ENCODE measurements around the gene STARD7. TPM values are rescaled to one million over a fixed set of nuclear protein-coding genes. Genes with fewer than 3 reads are reported as not detected.
"Not testable (repeated sequence)": the region's sequence is repeated elsewhere in the genome, so short reads cannot be mapped to it uniquely, and the experiment has no call there.

The STARD7 gene, protein sequence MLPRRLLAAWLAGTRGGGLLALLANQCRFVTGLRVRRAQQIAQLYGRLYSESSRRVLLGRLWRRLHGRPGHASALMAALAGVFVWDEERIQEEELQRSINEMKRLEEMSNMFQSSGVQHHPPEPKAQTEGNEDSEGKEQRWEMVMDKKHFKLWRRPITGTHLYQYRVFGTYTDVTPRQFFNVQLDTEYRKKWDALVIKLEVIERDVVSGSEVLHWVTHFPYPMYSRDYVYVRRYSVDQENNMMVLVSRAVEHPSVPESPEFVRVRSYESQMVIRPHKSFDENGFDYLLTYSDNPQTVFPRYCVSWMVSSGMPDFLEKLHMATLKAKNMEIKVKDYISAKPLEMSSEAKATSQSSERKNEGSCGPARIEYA
- total RNA-seq: 96.1 and 104 TPM in 2 replicates

- Histone ChIP-seq H3K36me3 (ENCODE audit: control insufficient read depth, insufficient read depth, low read length) (no peaks in the 10 kb centered on the region), H3K27me3 (ENCODE audit: control insufficient read depth, insufficient read depth, low read length) (no peaks in the 10 kb centered on the region), H3K4me3 (ENCODE audit: low read depth, low read length) (peak within 1 kb of the TSS; percentile 88)
- peak; percentile 92 for DNase-seq (ENCODE audit: low read depth)
- TF ChIP-seq, protein P1, sequence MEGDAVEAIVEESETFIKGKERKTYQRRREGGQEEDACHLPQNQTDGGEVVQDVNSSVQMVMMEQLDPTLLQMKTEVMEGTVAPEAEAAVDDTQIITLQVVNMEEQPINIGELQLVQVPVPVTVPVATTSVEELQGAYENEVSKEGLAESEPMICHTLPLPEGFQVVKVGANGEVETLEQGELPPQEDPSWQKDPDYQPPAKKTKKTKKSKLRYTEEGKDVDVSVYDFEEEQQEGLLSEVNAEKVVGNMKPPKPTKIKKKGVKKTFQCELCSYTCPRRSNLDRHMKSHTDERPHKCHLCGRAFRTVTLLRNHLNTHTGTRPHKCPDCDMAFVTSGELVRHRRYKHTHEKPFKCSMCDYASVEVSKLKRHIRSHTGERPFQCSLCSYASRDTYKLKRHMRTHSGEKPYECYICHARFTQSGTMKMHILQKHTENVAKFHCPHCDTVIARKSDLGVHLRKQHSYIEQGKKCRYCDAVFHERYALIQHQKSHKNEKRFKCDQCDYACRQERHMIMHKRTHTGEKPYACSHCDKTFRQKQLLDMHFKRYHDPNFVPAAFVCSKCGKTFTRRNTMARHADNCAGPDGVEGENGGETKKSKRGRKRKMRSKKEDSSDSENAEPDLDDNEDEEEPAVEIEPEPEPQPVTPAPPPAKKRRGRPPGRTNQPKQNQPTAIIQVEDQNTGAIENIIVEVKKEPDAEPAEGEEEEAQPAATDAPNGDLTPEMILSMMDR (IDR thresholded peaks at IDR 0.05; ENCODE audit: insufficient read depth, low read length, poor library complexity, severe bottlenecking): no peak
Measured at GRCh38 chr2:96208143-96209010, at the start of gene STARD7. TSS of gene STARD7 (minus strand) at chr2:96208827. CDS start at chr2:96208434, 393 bp downstream.

DNA sequence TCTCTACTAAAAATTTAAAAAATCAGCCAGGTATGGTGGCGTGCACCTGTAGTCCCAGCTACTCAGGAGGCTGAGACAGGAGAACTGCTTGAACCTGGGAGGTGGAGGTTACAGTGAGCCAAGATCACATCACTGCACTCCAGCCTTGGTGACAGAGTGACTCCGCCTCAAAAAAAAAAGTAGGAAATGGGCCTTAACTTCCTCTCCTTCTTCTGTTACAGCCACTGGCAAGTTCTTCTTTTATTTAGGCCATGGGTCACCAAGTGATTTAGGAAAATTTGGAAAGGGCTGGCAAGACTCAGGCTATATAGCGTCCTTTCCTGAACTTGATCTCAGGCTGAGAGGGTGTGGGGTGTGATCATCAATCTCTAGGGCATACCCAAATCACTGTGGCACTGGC lies 49.1 kb upstream of the STARD7 start:
- not testable (repeated sequence) for H3K4me3 ChIP-seq (ENCODE audit: low read depth, low read length); H3K27me3 ChIP-seq (ENCODE audit: control insufficient read depth, insufficient read depth, low read length); H3K36me3 ChIP-seq (ENCODE audit: control insufficient read depth, insufficient read depth, low read length); DNase-seq (ENCODE audit: low read depth)

- TF ChIP-seq, protein P1 (IDR thresholded peaks at IDR 0.05; ENCODE audit: insufficient read depth, low read length, poor library complexity, severe bottlenecking): no peak
- Histone ChIP-seq H3K4me3 (ENCODE audit: low read depth, low read length) (no peak overlapping the region), H3K36me3 (ENCODE audit: control insufficient read depth, insufficient read depth, low read length) (peaks cover 5% of the 10 kb centered on the region), H3K27me3 (ENCODE audit: control insufficient read depth, insufficient read depth, low read length) (no peaks in the 10 kb centered on the region)
- no peak for DNase-seq (ENCODE audit: low read depth)
Measured at GRCh38 chr2:96256611-96257113, 48.0 kb upstream of the STARD7 start.

DNA sequence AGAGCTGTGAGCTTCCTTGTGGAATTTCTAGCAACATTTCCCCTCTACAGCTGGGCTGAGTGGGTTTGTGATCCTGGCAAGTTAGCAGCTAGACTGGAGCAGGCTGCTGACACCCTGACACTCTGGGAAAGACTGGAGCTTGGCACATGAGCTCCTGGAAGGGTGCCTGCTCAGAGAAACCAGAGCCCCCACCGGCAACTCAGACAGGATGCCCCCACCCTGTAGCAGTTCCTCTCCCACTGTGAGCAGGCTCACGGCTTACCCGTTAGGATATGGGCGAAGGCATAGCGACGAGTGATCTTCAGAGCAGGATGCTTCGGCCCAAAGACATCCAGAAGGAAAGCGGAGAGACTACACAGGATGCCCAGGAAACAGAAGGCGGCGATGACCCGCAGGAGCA lies 45.9 kb upstream of the STARD7 start:
- Histone ChIP-seq H3K36me3 (ENCODE audit: control insufficient read depth, insufficient read depth, low read length) (peaks cover 5% of the 10 kb centered on the region), H3K4me3 (ENCODE audit: low read depth, low read length) (no peak overlapping the region), H3K27me3 (ENCODE audit: control insufficient read depth, insufficient read depth, low read length) (no peaks in the 10 kb centered on the region)
- DNase-seq (ENCODE audit: low read depth): no peak
- TF ChIP-seq, protein P1 (IDR thresholded peaks at IDR 0.05; ENCODE audit: insufficient read depth, low read length, poor library complexity, severe bottlenecking): no peak

- Histone ChIP-seq H3K27me3 (ENCODE audit: control insufficient read depth, insufficient read depth, low read length) (no peaks in the 10 kb centered on the region), H3K36me3 (ENCODE audit: control insufficient read depth, insufficient read depth, low read length) (peaks cover 4% of the 10 kb centered on the region), H3K4me3 (ENCODE audit: low read depth, low read length) (no peak overlapping the region)
- DNase-seq (ENCODE audit: low read depth): no peak
- TF ChIP-seq, protein P1 (IDR thresholded peaks at IDR 0.05; ENCODE audit: insufficient read depth, low read length, poor library complexity, severe bottlenecking): no peak
Measured at GRCh38 chr2:96253006-96253405, 44.4 kb upstream of the STARD7 start.

DNA sequence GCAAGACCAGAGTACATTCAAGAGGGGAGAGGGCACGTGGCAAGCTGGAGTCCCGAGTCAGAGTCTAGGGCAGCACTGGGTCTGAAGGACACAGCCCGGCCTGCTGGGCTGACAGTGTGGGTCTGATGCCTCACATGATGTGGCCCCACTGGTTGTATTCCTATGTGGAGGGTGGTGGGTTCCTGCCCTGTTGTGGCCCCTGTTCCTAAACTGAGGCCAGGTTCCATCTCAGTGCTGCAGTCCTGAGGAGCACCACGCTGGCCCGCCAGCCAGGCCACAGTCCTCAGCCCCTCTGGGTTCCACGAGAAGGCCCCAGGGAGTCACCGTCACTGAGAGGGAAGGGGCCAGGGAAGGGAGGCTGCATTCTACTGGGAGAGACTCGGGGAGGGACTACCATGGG lies 43.9 kb upstream of the STARD7 start:
- no peak for DNase-seq (ENCODE audit: low read depth)
- H3K36me3 ChIP-seq (ENCODE audit: control insufficient read depth, insufficient read depth, low read length): peaks cover 4% of the 10 kb centered on the region
- H3K27me3 ChIP-seq (ENCODE audit: control insufficient read depth, insufficient read depth, low read length): no peaks in the 10 kb centered on the region
- TF ChIP-seq, protein P1 (IDR thresholded peaks at IDR 0.05; ENCODE audit: insufficient read depth, low read length, poor library complexity, severe bottlenecking): no peak
- no peak overlapping the region for H3K4me3 ChIP-seq (ENCODE audit: low read depth, low read length)
